GM18520 (cell line): ENCODE measurements around the gene SH3TC1.

Experiments used
- ATAC-seq: cut with Tn5 transposase; IDR thresholded peaks from one replicate; pipeline ENCODE4 v1.9.1; 2021; ENCODE audit not compliant: unreplicated experiment

SH3TC1 gene

GRCh38 chr4:8274066-8274652 is 75.1 kb downstream of the SH3TC1 start:
- no peak for ATAC-seq

- ATAC-seq = no peak
These were observed 75.9 kb downstream of the SH3TC1 start for GRCh38 chr4:8274765-8275547.

GRCh38 chr4:8275548-8275910 is 76.4 kb downstream of the SH3TC1 start:
- ATAC-seq = no peak

GRCh38 chr4:8276358-8277240 is 77.5 kb downstream of the SH3TC1 start:
- no peak for ATAC-seq

- ATAC-seq = no peak
These were observed 78.4 kb downstream of the SH3TC1 start for GRCh38 chr4:8277356-8278008.

- ATAC-seq = no peak
These were observed 78.9 kb downstream of the SH3TC1 start for GRCh38 chr4:8278009-8278395.

GRCh38 chr4:8278421-8279287 is 79.6 kb downstream of the SH3TC1 start:
- ATAC-seq = no peak

- ATAC-seq = no peak
These were observed 80.4 kb downstream of the SH3TC1 start for GRCh38 chr4:8279321-8280157.

GRCh38 chr4:8280158-8280875 is 81.2 kb downstream of the SH3TC1 start:
- ATAC-seq = no peak

- ATAC-seq = no peak
These were observed 81.9 kb downstream of the SH3TC1 start for GRCh38 chr4:8280876-8281440.

- ATAC-seq = no peak
These were observed 82.5 kb downstream of the SH3TC1 start for GRCh38 chr4:8281519-8282133.

- ATAC-seq = no peak
These were observed 83.1 kb downstream of the SH3TC1 start for GRCh38 chr4:8282134-8282641.

GRCh38 chr4:8282742-8283141 is 83.7 kb downstream of the SH3TC1 start:
- ATAC-seq = no peak

- no peak for ATAC-seq
These were observed 84.1 kb downstream of the SH3TC1 start for GRCh38 chr4:8283161-8283560.

- no peak for ATAC-seq
These were observed 84.6 kb downstream of the SH3TC1 start for GRCh38 chr4:8283631-8284121.

- ATAC-seq = no peak
These were observed 85.3 kb downstream of the SH3TC1 start for GRCh38 chr4:8284391-8284790.

- no peak for ATAC-seq
These were observed 86.3 kb downstream of the SH3TC1 start for GRCh38 chr4:8285143-8285975.
